CD4-positive, alpha-beta T cell treated with Interleukin-4 for 1 hour (primary cell): Measurements from ENCODE around the gene MACROD2.

Experiments
- DNase-seq, 2 donors: peaks; one replicate each; pipeline ENCODE4 v3.0.0-alpha.2; 2020 to 2022

MACROD2 gene

GRCh38 chr20:15817351-15817750 is 1822.0 kb downstream of the MACROD2 start:
- no peak for DNase-seq

DNA sequence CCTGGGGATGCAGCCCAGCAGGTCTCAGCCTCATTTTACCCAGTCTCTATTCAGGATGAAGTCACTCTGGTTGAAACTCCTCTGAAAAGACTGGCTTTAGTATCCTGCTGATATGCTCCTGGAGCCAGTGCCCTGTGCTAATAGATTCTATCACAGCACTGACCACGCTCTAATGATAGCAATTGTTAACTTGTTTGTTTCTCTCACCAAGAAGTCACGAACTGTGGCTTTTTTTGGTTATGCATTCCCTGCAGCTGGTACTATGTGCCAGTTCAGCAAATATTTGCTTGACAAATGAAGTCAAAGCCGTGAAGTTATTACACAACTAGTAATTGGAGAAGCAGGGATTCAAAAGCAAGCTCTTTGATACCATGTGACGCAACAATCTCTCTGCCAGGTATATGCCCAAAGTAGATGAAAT is 1823.3 kb downstream of the MACROD2 start:
- DNase-seq = no peak

- no peak for DNase-seq
These were observed 1828.4 kb downstream of the MACROD2 start for GRCh38 chr20:15823718-15824117.

GRCh38 chr20:15827628-15828027 is 1832.3 kb downstream of the MACROD2 start:
- no peak for DNase-seq

DNA sequence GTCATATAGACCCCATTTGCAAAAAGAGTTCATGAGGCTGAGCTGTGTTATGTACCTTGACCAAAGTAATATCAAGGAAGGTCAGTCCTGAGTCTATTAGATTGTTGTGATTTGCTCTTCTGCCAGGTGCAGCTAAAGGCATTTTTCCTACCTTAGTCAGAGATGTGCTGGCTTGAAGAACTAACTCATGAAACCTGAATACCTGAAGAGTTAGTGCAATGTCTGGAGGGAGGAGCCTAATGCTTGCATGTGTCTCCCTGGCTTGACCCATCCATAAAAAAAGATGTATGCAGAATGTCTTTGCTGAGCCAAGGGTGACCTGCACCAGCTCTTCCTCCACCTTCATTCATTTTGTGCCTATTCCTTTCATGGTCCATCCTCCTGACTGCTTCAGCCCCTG is 1835.9 kb downstream of the MACROD2 start:
- no peak for DNase-seq

- no peak for DNase-seq
These were observed 1837.2 kb downstream of the MACROD2 start for GRCh38 chr20:15832512-15832911.

GRCh38 chr20:15834857-15835256 is 1839.5 kb downstream of the MACROD2 start:
- no peak for DNase-seq

GRCh38 chr20:15835811-15836210 is 1840.5 kb downstream of the MACROD2 start:
- no peak for DNase-seq

DNA sequence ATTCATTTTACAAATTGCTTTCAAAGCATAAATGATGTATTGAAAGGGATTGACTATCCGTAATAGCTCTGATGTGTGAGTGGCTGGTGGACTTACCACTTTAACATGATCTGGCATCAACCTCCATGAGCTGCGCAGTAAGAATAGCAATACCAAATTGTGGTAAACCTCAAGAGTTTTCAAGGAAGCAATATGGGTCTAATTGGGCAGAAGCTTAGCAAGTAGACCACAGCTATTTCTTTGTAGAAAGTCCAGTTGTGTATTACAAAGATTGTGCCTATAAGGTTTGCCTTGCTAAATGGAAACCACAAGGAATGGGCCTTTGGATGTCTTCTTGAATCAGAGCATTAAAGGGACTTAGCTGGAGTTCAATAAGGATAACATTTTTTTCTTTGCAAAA is 1841.3 kb downstream of the MACROD2 start:
- DNase-seq = no peak

DNA sequence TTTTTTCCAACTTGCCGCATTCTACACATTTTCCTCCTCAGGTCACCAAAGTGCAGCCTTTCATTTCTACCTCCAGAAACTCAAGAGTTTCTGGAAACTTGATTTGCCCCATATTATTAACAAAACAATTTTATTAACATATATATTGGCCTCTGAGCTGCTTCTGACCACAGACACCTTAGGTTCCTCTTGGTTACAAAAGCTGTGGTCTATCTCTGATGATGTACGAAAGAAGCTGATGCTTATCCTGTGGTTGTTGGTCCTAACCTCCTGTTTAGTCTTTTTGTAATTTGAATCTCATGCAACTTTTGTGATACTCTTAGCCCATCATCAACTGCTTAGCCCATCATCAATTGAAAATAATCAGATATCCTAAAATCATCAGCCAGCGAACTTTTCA is 1842.2 kb downstream of the MACROD2 start:
- no peak for DNase-seq

- DNase-seq = no peak
These were observed 1843.2 kb downstream of the MACROD2 start for GRCh38 chr20:15838466-15838865.

GRCh38 chr20:15840636-15841301 is 1845.5 kb downstream of the MACROD2 start:
- DNase-seq = no peak

DNA sequence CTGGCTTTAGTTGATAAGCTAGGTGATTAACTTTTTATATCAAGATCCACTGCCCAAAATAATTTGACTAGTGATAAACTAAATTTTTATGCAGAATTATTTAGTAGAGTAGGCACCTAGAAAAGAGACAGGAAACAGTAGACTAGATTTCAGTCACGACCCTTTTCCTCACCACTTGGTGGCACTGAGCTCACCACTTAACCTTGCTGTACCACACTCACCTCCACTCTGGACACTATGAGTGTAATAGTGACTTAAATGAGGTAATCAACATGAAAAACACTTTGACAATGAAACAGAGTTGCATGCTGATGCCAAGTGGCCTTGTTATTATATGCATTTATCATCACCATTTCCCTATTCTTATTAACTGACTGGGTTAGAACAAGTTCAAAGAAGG is 1847.6 kb downstream of the MACROD2 start:
- no peak for DNase-seq

DNA sequence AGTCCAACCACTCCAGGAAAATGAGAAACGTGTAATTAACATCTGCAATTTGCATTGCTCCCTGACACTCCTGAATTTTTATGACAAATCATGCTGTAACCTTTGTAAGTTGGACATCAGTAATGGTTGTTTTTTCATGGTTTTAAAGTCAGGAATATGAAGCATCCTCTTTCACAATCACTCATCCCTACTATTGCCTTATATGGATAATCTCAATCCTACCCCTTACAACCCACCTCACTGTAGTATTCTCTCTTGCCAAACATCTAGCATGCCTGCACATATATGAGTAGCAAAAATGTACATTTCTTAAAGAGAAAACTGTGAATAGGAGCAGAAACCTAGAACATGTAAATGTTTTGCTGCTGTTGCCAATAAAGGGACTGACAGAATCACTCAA is 1848.5 kb downstream of the MACROD2 start:
- DNase-seq = no peak

GRCh38 chr20:15847196-15847784 is 1852.0 kb downstream of the MACROD2 start:
- no peak for DNase-seq

- DNase-seq = no peak
These were observed 1852.8 kb downstream of the MACROD2 start for GRCh38 chr20:15848126-15848525.

DNA sequence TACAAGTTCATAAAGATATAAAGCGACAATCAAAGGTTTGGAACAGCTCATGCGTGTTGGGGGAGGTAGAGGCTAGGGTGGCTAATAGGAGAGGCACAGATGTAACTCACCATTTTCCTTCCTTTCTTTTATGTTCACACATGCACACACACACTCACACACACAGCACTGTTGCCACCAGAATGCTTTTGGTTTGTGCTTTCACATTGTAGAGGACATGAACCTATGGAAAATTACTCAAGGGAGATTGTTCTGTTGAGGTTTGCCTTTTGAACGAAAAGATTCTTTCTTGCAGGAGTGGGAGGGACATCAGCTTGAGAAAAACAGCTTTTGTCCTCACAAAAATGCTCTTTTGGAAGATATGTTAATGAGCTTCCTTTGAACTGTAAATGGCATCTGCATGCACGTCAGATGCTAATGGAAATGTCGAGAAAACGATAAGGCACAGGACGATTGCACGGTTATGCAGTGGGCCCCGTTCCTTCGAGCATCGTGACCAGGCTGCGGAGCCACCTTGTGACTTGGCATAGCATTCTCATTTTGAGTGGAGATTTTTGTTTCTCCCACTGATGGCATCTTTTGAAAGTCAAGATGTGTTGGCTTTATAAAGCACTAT is 1853.8 kb downstream of the MACROD2 start:
- no peak for DNase-seq

- DNase-seq = no peak
These were observed 1856.4 kb downstream of the MACROD2 start for GRCh38 chr20:15851576-15852215.

- DNase-seq = no peak
These were observed 1859.6 kb downstream of the MACROD2 start for GRCh38 chr20:15854911-15855310.

DNA sequence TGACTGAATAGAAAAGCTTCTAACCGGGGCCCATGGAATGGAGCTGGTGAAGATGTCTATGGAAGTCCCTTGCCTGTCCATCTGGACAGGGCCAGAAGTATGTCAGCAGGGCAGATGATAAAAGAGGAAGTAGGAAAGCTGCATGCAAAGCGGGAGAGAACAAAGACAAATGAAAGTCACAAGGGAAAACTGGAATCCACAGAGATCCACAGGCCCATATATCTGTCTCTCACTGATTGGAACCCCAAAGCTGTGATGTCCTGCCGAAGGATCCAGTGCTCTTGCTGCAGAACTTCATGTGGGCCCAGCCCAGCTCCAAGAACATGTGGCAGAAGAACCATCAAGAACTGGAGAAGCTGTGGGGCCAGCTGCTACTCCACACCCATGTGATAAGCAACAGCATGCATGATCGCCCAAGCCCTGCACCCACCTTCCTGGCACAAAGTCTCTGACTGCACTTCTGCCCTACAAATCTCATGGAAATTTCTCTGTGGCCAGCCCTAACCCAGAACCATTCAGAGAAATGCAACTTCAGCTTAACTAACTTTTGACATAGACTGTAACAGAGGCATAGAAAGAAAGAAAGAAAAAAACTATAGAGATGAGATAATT is 1862.0 kb downstream of the MACROD2 start:
- DNase-seq = no peak

DNA sequence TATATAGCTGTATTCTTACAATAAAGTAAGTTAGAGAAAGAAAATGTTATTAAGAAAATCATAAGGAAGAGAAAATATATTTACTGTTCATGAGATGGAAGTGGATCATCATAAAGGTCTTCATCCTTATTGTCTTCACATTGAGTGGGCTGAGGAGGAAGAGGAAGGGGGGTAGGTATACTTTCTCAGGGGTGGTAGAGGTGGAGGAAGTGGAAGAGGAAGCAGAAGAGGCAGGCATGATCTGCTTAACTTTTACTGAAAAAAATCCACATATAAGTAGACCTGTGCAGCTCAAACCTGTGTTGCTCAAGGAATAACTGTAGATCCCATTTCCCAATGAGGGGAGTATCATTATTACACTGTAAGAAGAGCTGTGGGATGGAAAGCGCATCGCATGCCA is 1863.7 kb downstream of the MACROD2 start:
- no peak for DNase-seq

DNA sequence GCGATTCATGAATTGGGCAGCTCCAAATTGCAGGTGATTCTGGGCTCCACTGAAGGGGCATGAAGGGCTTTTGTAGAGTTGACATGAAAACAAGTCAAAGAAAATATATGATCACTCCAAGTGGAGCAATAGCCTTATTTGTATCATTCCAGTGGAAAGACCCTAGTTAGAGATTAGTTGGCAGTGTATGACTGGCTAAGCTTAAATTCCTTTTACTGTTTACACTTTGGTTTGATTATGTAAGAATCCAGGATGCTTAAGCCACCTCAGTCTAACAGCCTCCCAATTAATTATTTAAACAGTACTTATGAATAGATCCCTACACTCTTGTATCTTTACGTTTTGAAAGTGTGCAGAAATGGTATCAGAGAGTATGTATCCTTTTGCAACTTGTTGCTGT is 1865.5 kb downstream of the MACROD2 start:
- no peak for DNase-seq

DNA sequence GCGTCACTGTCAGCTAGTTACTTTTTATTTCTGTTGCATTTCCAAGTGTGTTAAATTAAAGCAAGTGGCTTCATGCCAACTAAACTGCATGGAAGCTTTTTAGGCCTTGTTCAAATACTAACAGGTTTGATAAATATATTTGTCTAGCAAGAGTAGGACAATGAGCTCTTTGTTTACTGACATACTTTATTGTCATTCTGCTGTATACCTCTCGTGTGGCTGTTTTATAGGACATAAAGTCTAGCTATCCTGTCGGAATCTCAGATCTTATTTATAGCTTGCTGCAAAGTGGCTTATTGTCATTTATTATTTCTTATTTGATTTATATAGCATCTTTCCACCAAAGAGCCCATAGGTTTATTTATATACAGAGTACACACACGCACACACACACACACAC is 1866.9 kb downstream of the MACROD2 start:
- DNase-seq = no peak

DNA sequence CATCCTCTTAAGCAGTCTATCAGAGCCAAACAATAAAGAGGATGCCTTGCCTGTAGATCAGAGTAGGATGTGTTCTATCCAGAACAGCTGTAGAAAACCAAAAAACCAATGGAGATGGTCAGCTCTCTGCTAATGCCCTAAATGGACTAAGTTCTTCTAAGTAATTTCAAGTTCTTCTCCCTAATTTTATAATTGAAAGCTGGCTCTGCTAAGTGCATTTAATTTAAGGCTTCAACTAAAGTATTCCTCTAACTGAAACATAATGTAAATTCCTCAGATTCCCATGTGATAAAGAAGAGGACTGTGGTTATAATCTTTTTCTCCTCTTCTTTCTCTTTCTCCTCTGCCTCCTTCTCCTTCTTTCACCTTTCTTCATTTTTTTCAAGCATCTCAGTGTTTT is 1868.4 kb downstream of the MACROD2 start:
- no peak for DNase-seq
